KMS-11 (cell line): Measurements from ENCODE around the gene HTRA1.

Experiments
- H2AFZ ChIP-seq: fragments of 200-600 bp; sonication (generic); 2 replicates; pipeline ENCODE4 v1.6.1; 2016; ENCODE audit warnings: antibody characterized with exemption, mixed run types, low read depth
- H3K27ac ChIP-seq: fragments of 200-600 bp; sonication (generic); 2 replicates; pipeline ENCODE4 v1.6.1; 2016; ENCODE audit warnings: mild to moderate bottlenecking, mixed run types
- H3K27me3 ChIP-seq: fragments of 200-600 bp; sonication (generic); 2 replicates; pipeline ENCODE4 v1.6.1; 2017; ENCODE audit warnings: mild to moderate bottlenecking, low read depth, mixed run types, moderate library complexity; ENCODE audit not compliant: insufficient read depth
- H3K36me3 ChIP-seq: fragments of 200-600 bp; sonication (generic); 2 replicates; pipeline ENCODE4 v1.6.1; 2017; ENCODE audit warnings: mild to moderate bottlenecking, mixed run types; ENCODE audit not compliant: insufficient read depth
- H3K4me1 ChIP-seq: fragments of 200-600 bp; sonication (generic); 2 replicates; pipeline ENCODE4 v1.6.1; 2016; ENCODE audit warnings: mild to moderate bottlenecking, low read depth, mixed run types; ENCODE audit not compliant: poor library complexity, severe bottlenecking
- H3K4me2 ChIP-seq: fragments of 200-600 bp; sonication (generic); 2 replicates; pipeline ENCODE4 v1.7.0; 2016; ENCODE audit warnings: mild to moderate bottlenecking, mixed run types
- H3K4me3 ChIP-seq: fragments of 200-600 bp; sonication (generic); IDR thresholded peaks from 2 replicates; pipeline ENCODE4 v1.6.1; 2017; ENCODE audit warnings: low read depth, low read length, mixed read lengths; ENCODE audit not compliant: insufficient read depth
- H3K79me2 ChIP-seq: fragments of 200-600 bp; sonication (generic); 2 replicates; pipeline ENCODE4 v1.6.1; 2016; ENCODE audit warnings: low read depth, mixed run types; ENCODE audit not compliant: insufficient read depth
- H3K9ac ChIP-seq: fragments of 200-600 bp; sonication (generic); 2 replicates; pipeline ENCODE4 v1.6.1; 2016; ENCODE audit warnings: mild to moderate bottlenecking, mixed run types
- H4K20me1 ChIP-seq: fragments of 200-600 bp; sonication (generic); 2 replicates; pipeline ENCODE4 v1.6.1; 2016; ENCODE audit warnings: mild to moderate bottlenecking, mixed run types; ENCODE audit not compliant: insufficient read depth
- TF ChIP-seq, protein P1 (sequence below): fragments of 200-600 bp; sonication (generic); conservative IDR thresholded peaks from 2 replicates; pipeline ENCODE4 v1.6.1; 2017; ENCODE audit warnings: low read depth, mild to moderate bottlenecking, antibody characterized with exemption, low read length, moderate library complexity, mixed read lengths

HTRA1 gene

DNA sequence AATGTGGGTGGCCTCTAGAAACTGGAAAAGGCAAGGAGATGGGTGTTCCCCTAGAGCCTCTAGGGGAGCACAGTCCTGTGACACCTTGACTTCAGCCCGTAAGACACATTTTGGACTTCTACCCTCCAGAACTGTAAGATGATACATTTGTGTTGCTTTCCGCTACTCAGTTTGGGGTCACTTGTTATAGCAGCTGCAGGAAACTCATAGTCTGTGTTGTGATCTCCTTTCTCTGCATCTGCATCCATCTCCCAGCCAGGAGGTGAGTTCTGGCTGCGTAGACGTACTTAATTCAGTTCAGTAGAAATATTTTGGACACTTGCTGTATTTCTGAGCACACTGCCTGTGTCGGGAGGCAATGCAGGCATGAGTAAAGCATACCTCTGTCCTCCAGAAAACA, 69.9 kb downstream of the HTRA1 start:
- TF ChIP-seq, protein P1, sequence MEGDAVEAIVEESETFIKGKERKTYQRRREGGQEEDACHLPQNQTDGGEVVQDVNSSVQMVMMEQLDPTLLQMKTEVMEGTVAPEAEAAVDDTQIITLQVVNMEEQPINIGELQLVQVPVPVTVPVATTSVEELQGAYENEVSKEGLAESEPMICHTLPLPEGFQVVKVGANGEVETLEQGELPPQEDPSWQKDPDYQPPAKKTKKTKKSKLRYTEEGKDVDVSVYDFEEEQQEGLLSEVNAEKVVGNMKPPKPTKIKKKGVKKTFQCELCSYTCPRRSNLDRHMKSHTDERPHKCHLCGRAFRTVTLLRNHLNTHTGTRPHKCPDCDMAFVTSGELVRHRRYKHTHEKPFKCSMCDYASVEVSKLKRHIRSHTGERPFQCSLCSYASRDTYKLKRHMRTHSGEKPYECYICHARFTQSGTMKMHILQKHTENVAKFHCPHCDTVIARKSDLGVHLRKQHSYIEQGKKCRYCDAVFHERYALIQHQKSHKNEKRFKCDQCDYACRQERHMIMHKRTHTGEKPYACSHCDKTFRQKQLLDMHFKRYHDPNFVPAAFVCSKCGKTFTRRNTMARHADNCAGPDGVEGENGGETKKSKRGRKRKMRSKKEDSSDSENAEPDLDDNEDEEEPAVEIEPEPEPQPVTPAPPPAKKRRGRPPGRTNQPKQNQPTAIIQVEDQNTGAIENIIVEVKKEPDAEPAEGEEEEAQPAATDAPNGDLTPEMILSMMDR = no peak
- no peak overlapping the region for H3K4me2 ChIP-seq
- no peaks in the 10 kb centered on the region for H3K79me2 ChIP-seq
- H3K36me3 ChIP-seq = no peaks in the 10 kb centered on the region
- no peaks in the 10 kb centered on the region for H3K27me3 ChIP-seq
- H2AFZ ChIP-seq = no peak overlapping the region
- H3K4me1 ChIP-seq = no peaks in the 10 kb centered on the region
- H3K9ac ChIP-seq = no peak overlapping the region
- no peak overlapping the region for H3K27ac ChIP-seq
- H3K4me3 ChIP-seq = no peak overlapping the region
- no peaks in the 10 kb centered on the region for H4K20me1 ChIP-seq

DNA sequence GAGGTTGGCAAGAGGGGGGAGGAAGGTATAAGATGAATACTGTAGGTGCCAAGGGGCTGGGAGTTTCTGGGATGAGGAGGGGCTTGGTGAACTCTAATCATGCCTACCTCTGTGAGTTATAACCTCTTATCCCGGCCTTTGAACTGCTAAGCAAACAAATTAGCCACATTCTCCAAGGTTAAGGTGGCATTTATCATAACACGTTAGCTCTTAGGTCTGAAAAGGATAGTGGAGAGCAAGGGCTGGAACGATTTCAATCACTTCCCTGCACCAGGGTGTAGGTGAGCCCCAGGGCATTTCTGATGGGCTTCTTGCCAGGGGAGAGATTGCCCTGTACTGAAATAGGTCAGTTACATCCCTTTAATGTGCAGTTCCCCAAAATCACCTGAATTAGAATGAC, 70.6 kb downstream of the HTRA1 start:
- H3K79me2 ChIP-seq = no peaks in the 10 kb centered on the region
- H3K4me2 ChIP-seq = no peak overlapping the region
- no peaks in the 10 kb centered on the region for H3K36me3 ChIP-seq

DNA sequence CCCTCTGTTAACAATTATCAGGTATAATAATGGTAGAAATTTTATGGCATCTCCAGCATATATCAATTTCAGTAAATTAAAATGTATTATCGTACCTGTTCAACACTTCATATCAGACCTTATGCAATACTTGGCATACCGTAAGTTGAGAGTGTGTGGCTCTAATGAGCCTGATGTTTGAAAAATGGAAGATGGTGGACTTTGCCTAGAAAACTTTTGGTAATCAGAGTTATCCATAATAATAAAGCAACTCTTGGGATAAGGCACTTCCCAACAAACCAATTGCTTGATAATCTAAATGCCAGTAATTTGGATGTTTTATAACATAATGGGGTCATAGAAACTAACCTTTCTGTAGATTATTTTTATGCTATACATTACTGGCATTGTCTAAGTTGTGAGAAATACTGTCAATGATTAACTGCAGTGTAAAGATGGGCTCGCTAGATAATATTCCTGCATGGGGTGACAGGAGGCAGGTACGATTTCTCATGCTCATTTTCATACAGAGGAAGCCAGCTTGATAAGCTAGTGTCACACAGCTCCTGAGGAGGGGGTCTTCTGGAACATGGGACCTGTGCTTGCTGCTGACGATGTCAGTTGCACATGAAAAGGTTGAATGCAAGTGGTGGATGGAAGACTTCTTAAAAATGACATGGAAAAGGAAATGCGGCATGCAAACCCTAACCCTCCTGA, 71.4 kb downstream of the HTRA1 start:
- Histone ChIP-seq H3K36me3 (no peaks in the 10 kb centered on the region), H3K4me1 (no peaks in the 10 kb centered on the region), H2AFZ (no peak overlapping the region), H3K27ac (no peak overlapping the region), H3K4me2 (no peak overlapping the region), H4K20me1 (no peaks in the 10 kb centered on the region), H3K27me3 (no peaks in the 10 kb centered on the region), H3K4me3 (no peak overlapping the region), H3K9ac (no peak overlapping the region), H3K79me2 (no peaks in the 10 kb centered on the region)
- TF ChIP-seq, protein P1 = no peak

More for the DNA sequence above, 70.6 kb downstream of the HTRA1 start:
- TF ChIP-seq, protein P1 = no peak
- no peak overlapping the region for H3K4me3 ChIP-seq
- H2AFZ ChIP-seq = no peak overlapping the region
- H3K9ac ChIP-seq = no peak overlapping the region
- H4K20me1 ChIP-seq = no peaks in the 10 kb centered on the region
- H3K4me1 ChIP-seq = no peaks in the 10 kb centered on the region
- H3K27me3 ChIP-seq = no peaks in the 10 kb centered on the region
- no peak overlapping the region for H3K27ac ChIP-seq

DNA sequence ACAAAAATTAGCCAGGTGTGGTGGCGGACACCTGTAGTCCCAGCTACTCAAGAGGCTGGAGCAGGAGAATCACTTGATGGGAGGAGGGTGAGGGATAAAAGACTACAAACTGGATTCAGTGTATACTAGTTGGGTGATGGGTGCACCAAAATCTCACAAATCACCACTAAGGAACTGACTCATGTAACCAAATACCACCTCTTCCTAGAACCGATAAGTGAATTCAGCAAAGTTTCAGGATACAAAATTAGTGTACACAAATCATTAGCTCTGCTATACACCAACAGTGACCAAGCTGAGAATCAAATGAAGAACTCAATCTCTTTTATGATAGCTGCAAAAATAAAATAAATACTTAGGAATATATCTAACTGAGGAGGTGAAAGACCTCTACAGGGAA, 76.2 kb downstream of the HTRA1 start:
- Histone ChIP-seq H3K27me3 (no peaks in the 10 kb centered on the region), H3K79me2 (no peaks in the 10 kb centered on the region), H3K9ac (no peak overlapping the region), H2AFZ (no peak overlapping the region), H3K36me3 (no peaks in the 10 kb centered on the region), H3K4me3 (no peak overlapping the region), H3K4me2 (no peak overlapping the region), H4K20me1 (no peaks in the 10 kb centered on the region), H3K27ac (no peak overlapping the region), H3K4me1 (no peaks in the 10 kb centered on the region)
- TF ChIP-seq, protein P1 = no peak
